OCI-LY1 (cell line): ENCODE data around the gene GRM2.

Experiments
- H2AFZ ChIP-seq: fragments of 200-600 bp; sonication (generic), shearing (Covaris generic); 2 replicates; pipeline ENCODE4 v1.6.0; 2014; ENCODE audit warnings: antibody characterized with exemption, mild to moderate bottlenecking, low read length
- H3F3A ChIP-seq: fragments of 200-600 bp; sonication (generic), shearing (Covaris generic); 2 replicates; pipeline ENCODE4 v1.6.0; 2014; ENCODE audit warnings: mild to moderate bottlenecking, antibody characterized with exemption, low read length, moderate library complexity; ENCODE audit not compliant: insufficient read depth
- H3K27ac ChIP-seq: fragments of 200-600 bp; sonication (generic); 2 replicates; pipeline ENCODE4 v1.5.1; 2014; ENCODE audit warnings: low read length, mixed run types, mild to moderate bottlenecking, low read depth; ENCODE audit not compliant: poor library complexity, severe bottlenecking
- H3K27me3 ChIP-seq: fragments of 200-600 bp; sonication (generic); 2 replicates; pipeline ENCODE4 v1.6.0; 2014; ENCODE audit warnings: antibody characterized with exemption, mild to moderate bottlenecking, low read length, moderate library complexity; ENCODE audit not compliant: insufficient read depth
- H3K36me3 ChIP-seq: fragments of 200-600 bp; sonication (generic); 2 replicates; pipeline ENCODE4 v1.6.1; 2014; ENCODE audit warnings: mild to moderate bottlenecking, antibody characterized with exemption, low read length, moderate library complexity, mixed read lengths; ENCODE audit not compliant: insufficient read depth
- H3K4me1 ChIP-seq: fragments of 200-600 bp; sonication (generic); 2 replicates; pipeline ENCODE4 v1.5.1; 2014; ENCODE audit warnings: mild to moderate bottlenecking, low read length, moderate library complexity; ENCODE audit not compliant: insufficient read depth, severe bottlenecking
- H3K4me2 ChIP-seq: fragments of 200-600 bp; sonication (generic), shearing (Covaris generic); 2 replicates; pipeline ENCODE4 v1.6.1; 2014; ENCODE audit warnings: low read length
- H3K4me3 ChIP-seq: fragments of 200-600 bp; sonication (generic); 2 replicates; pipeline ENCODE4 v1.5.1; 2014; ENCODE audit warnings: low read length, low read depth, mild to moderate bottlenecking, mixed read lengths; ENCODE audit not compliant: poor library complexity, severe bottlenecking
- H3K79me2 ChIP-seq: fragments of 200-600 bp; shearing (Covaris generic); 2 replicates; pipeline ENCODE4 v1.6.1; 2016; ENCODE audit warnings: mixed run types, low read length, mixed read lengths; ENCODE audit not compliant: insufficient read depth
- H3K9ac ChIP-seq: fragments of 200-600 bp; sonication (generic), shearing (Covaris generic); 2 replicates; pipeline ENCODE4 v1.6.1; 2014; ENCODE audit warnings: mild to moderate bottlenecking, low read length, mixed read lengths
- H3K9me2 ChIP-seq: fragments of 200-600 bp; sonication (generic), shearing (Covaris generic); 2 replicates; pipeline ENCODE4 v1.6.1; 2014; ENCODE audit warnings: low read depth, mild to moderate bottlenecking, low read length, mixed read lengths
- H3K9me3 ChIP-seq: fragments of 200-600 bp; shearing (Covaris generic); 2 replicates; pipeline ENCODE4 v1.6.1; 2014; ENCODE audit warnings: low read length, mixed read lengths
- H4K20me1 ChIP-seq: fragments of 200-600 bp; sonication (generic), shearing (Covaris generic); 2 replicates; pipeline ENCODE4 v1.6.0; 2016; ENCODE audit warnings: mild to moderate bottlenecking, low read length; ENCODE audit not compliant: insufficient read depth
- EZH2 ChIP-seq: fragments of 200-600 bp; sonication (generic), shearing (Covaris generic); IDR thresholded peaks from 2 replicates; pipeline ENCODE4 v1.8.0; 2017; ENCODE audit warnings: borderline replicate concordance, mixed run types, mild to moderate bottlenecking, antibody characterized with exemption, low read length, moderate library complexity, mixed read lengths
- TF ChIP-seq, protein P1 (sequence below): fragments of 200-600 bp; sonication (generic), shearing (Covaris generic); IDR thresholded peaks from 2 replicates; pipeline ENCODE4 v1.5.1; 2017; ENCODE audit warnings: mild to moderate bottlenecking, antibody characterized with exemption, low read length, moderate library complexity, mixed read lengths

GRM2 gene

GRCh38 chr3:51682526-51682925 is 24.3 kb upstream of the GRM2 start:
- no peak overlapping the region for H3K27ac ChIP-seq
- H3K79me2 ChIP-seq: no peaks in the 10 kb centered on the region
- no peaks in the 10 kb centered on the region for H3K9me3 ChIP-seq
- no peak overlapping the region for H3K4me3 ChIP-seq
- peaks cover 31% of the 10 kb centered on the region for H3K4me1 ChIP-seq
- H3K36me3 ChIP-seq: peaks cover 64% of the 10 kb centered on the region
- H2AFZ ChIP-seq: no peak overlapping the region
- no peaks in the 10 kb centered on the region for H3K9me2 ChIP-seq
- no peak overlapping the region for H3K9ac ChIP-seq
- no peaks in the 10 kb centered on the region for H4K20me1 ChIP-seq
- H3K4me2 ChIP-seq: no peak overlapping the region
- H3K27me3 ChIP-seq: no peaks in the 10 kb centered on the region
- TF ChIP-seq EZH2: no peak
- TF ChIP-seq, protein P1, sequence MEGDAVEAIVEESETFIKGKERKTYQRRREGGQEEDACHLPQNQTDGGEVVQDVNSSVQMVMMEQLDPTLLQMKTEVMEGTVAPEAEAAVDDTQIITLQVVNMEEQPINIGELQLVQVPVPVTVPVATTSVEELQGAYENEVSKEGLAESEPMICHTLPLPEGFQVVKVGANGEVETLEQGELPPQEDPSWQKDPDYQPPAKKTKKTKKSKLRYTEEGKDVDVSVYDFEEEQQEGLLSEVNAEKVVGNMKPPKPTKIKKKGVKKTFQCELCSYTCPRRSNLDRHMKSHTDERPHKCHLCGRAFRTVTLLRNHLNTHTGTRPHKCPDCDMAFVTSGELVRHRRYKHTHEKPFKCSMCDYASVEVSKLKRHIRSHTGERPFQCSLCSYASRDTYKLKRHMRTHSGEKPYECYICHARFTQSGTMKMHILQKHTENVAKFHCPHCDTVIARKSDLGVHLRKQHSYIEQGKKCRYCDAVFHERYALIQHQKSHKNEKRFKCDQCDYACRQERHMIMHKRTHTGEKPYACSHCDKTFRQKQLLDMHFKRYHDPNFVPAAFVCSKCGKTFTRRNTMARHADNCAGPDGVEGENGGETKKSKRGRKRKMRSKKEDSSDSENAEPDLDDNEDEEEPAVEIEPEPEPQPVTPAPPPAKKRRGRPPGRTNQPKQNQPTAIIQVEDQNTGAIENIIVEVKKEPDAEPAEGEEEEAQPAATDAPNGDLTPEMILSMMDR: no peak
- no peaks in the 10 kb centered on the region for H3F3A ChIP-seq

- no peaks in the 10 kb centered on the region for H3K9me2 ChIP-seq
- no peak overlapping the region for H2AFZ ChIP-seq
- peaks cover 31% of the 10 kb centered on the region for H3K4me1 ChIP-seq
- H3K27me3 ChIP-seq: no peaks in the 10 kb centered on the region
- TF ChIP-seq EZH2: no peak
- TF ChIP-seq, protein P1: no peak
- H3K9ac ChIP-seq: no peak overlapping the region
- no peak overlapping the region for H3K27ac ChIP-seq
- H3K36me3 ChIP-seq: peaks cover 71% of the 10 kb centered on the region
- H3F3A ChIP-seq: no peaks in the 10 kb centered on the region
- H3K4me2 ChIP-seq: no peak overlapping the region
- H3K9me3 ChIP-seq: no peaks in the 10 kb centered on the region
- H3K79me2 ChIP-seq: no peaks in the 10 kb centered on the region
- no peak overlapping the region for H3K4me3 ChIP-seq
- no peaks in the 10 kb centered on the region for H4K20me1 ChIP-seq
These were observed 23.3 kb upstream of the GRM2 start for GRCh38 chr3:51683566-51683965.

GRCh38 chr3:51684971-51685751 is 21.7 kb upstream of the GRM2 start:
- peaks cover 84% of the 10 kb centered on the region for H3K36me3 ChIP-seq
- no peak overlapping the region for H3K9ac ChIP-seq
- no peak for TF ChIP-seq EZH2
- TF ChIP-seq, protein P1: no peak
- H3K9me3 ChIP-seq: no peaks in the 10 kb centered on the region
- H3K27me3 ChIP-seq: no peaks in the 10 kb centered on the region
- H4K20me1 ChIP-seq: no peaks in the 10 kb centered on the region
- H2AFZ ChIP-seq: no peak overlapping the region
- H3K79me2 ChIP-seq: no peaks in the 10 kb centered on the region
- H3K27ac ChIP-seq: no peak overlapping the region
- H3K4me3 ChIP-seq: no peak overlapping the region
- no peaks in the 10 kb centered on the region for H3F3A ChIP-seq
- peaks cover 20% of the 10 kb centered on the region for H3K4me1 ChIP-seq
- H3K9me2 ChIP-seq: no peaks in the 10 kb centered on the region
- H3K4me2 ChIP-seq: no peak overlapping the region
